ENCODE results near the gene C15orf61. TPM values are rescaled to one million over a fixed set of nuclear protein-coding genes. Genes with fewer than 3 reads are reported as not detected.
A peak's percentile ranks its signal among the peaks of the same experiment; 100 is the strongest.

C15orf61 gene
- total RNA-seq, 1 donor from 2014 or later = 6.6 TPM

GRCh38 chr15:67521783-67522568 lies 1.0 kb downstream of the C15orf61 start:
- DNase-seq (ENCODE audit: low spot score) = no peak
- H3K4me1 Mint-ChIP-seq (ENCODE audit: low read depth) = peaks cover 25% of the 10 kb centered on the region
- peaks cover 5% of the 10 kb centered on the region for H3K36me3 Mint-ChIP-seq (ENCODE audit: low read depth)
- no peaks in the 10 kb centered on the region for H3K27me3 Mint-ChIP-seq (ENCODE audit: insufficient read depth)
- peak overlapping the region; percentile 95 for H3K4me3 Mint-ChIP-seq
- intact Hi-C loops (cut with micrococcal nuclease) = loop anchor here (1.0 to 10.0 kb wide), 8 partner anchors 19 to 533 kb away; partner anchors contain the start of genes AAGAB, IQCH, PIAS1 and RNU6-1
- H3K27ac Mint-ChIP-seq = peak overlapping the region; percentile 98
- H3K9me3 Mint-ChIP-seq = no peaks in the 10 kb centered on the region

- no peak overlapping the region for H3K4me3 Mint-ChIP-seq
- H3K27me3 Mint-ChIP-seq (ENCODE audit: insufficient read depth) = no peaks in the 10 kb centered on the region
- intact Hi-C loops (cut with micrococcal nuclease) = loop anchor here (2.0 to 10.0 kb wide), 6 partner anchors 66 to 531 kb away; partner anchors contain the start of genes AAGAB, IQCH and PIAS1
- H3K36me3 Mint-ChIP-seq (ENCODE audit: low read depth) = peaks cover 5% of the 10 kb centered on the region
- no peaks in the 10 kb centered on the region for H3K9me3 Mint-ChIP-seq
- no peak for DNase-seq (ENCODE audit: low spot score)
- H3K27ac Mint-ChIP-seq = no peak overlapping the region
- peaks cover 25% of the 10 kb centered on the region for H3K4me1 Mint-ChIP-seq (ENCODE audit: low read depth)
Measured at GRCh38 chr15:67523330-67523729, 2.4 kb downstream of the C15orf61 start.

- H3K4me3 Mint-ChIP-seq = peak overlapping the region; percentile 45
Measured at GRCh38 chr15:67524235-67524634, 3.3 kb downstream of the C15orf61 start.

GRCh38 chr15:67528513-67528912 lies 7.6 kb downstream of the C15orf61 start:
- no peak for DNase-seq (ENCODE audit: low spot score)
- intact Hi-C loops (cut with micrococcal nuclease) = loop anchor here (10.0 kb wide), 2 partner anchors 274 to 526 kb away; partner anchors contain the start of genes AAGAB, IQCH and PIAS1
- Mint-ChIP-seq H3K4me1 (ENCODE audit: low read depth) (peaks cover 6% of the 10 kb centered on the region), H3K27ac (no peak overlapping the region), H3K27me3 (ENCODE audit: insufficient read depth) (peaks cover 8% of the 10 kb centered on the region), H3K4me3 (no peak overlapping the region), H3K36me3 (ENCODE audit: low read depth) (peaks cover 3% of the 10 kb centered on the region), H3K9me3 (no peaks in the 10 kb centered on the region)

More at GRCh38 chr15:67524235-67524634, 3.3 kb downstream of the C15orf61 start:
- H3K36me3 Mint-ChIP-seq (ENCODE audit: low read depth) = peaks cover 5% of the 10 kb centered on the region
- no peak for DNase-seq (ENCODE audit: low spot score)
- peaks cover 25% of the 10 kb centered on the region for H3K4me1 Mint-ChIP-seq (ENCODE audit: low read depth)
- H3K27ac Mint-ChIP-seq = no peak overlapping the region
- intact Hi-C loops (cut with micrococcal nuclease) = loop anchor here (5.0 to 10.0 kb wide), 5 partner anchors 67 to 531 kb away; partner anchors contain the start of genes AAGAB, IQCH and PIAS1
- H3K9me3 Mint-ChIP-seq = no peaks in the 10 kb centered on the region
- H3K27me3 Mint-ChIP-seq (ENCODE audit: insufficient read depth) = no peaks in the 10 kb centered on the region

GRCh38 chr15:67531379-67531914 lies 10.5 kb downstream of the C15orf61 start:
- no peaks in the 10 kb centered on the region for H3K36me3 Mint-ChIP-seq (ENCODE audit: low read depth)
- H3K4me1 Mint-ChIP-seq (ENCODE audit: low read depth) = peaks cover 5% of the 10 kb centered on the region
- intact Hi-C loops (cut with micrococcal nuclease) = no loop called here

GRCh38 chr15:67533873-67534272 lies 12.9 kb downstream of the C15orf61 start:
- H3K9me3 Mint-ChIP-seq = no peaks in the 10 kb centered on the region
- H3K27me3 Mint-ChIP-seq (ENCODE audit: insufficient read depth) = peaks cover 8% of the 10 kb centered on the region
- H3K4me1 Mint-ChIP-seq (ENCODE audit: low read depth) = peaks cover 8% of the 10 kb centered on the region
- H3K27ac Mint-ChIP-seq = no peak overlapping the region
- H3K4me3 Mint-ChIP-seq = no peak overlapping the region
- H3K36me3 Mint-ChIP-seq (ENCODE audit: low read depth) = no peaks in the 10 kb centered on the region
- intact Hi-C loops (cut with micrococcal nuclease) = no loop called here
- no peak for DNase-seq (ENCODE audit: low spot score)

More at GRCh38 chr15:67531379-67531914, 10.5 kb downstream of the C15orf61 start:
- H3K4me3 Mint-ChIP-seq = no peak overlapping the region
- peaks cover 8% of the 10 kb centered on the region for H3K27me3 Mint-ChIP-seq (ENCODE audit: insufficient read depth)
- H3K9me3 Mint-ChIP-seq = no peaks in the 10 kb centered on the region
- DNase-seq (ENCODE audit: low spot score) = no peak
- no peak overlapping the region for H3K27ac Mint-ChIP-seq

- H3K9me3 Mint-ChIP-seq = no peaks in the 10 kb centered on the region
- intact Hi-C loops (cut with micrococcal nuclease) = no loop called here
- DNase-seq (ENCODE audit: low spot score) = no peak
- peaks cover 8% of the 10 kb centered on the region for H3K27me3 Mint-ChIP-seq (ENCODE audit: insufficient read depth)
- no peak overlapping the region for H3K4me3 Mint-ChIP-seq
- no peaks in the 10 kb centered on the region for H3K36me3 Mint-ChIP-seq (ENCODE audit: low read depth)
- H3K4me1 Mint-ChIP-seq (ENCODE audit: low read depth) = peaks cover 12% of the 10 kb centered on the region
- no peak overlapping the region for H3K27ac Mint-ChIP-seq
Measured at GRCh38 chr15:67534360-67534759, 13.4 kb downstream of the C15orf61 start.

GRCh38 chr15:67537771-67538170 lies 16.8 kb downstream of the C15orf61 start:
- Mint-ChIP-seq H3K36me3 (ENCODE audit: low read depth) (peaks cover 3% of the 10 kb centered on the region), H3K9me3 (no peaks in the 10 kb centered on the region), H3K27me3 (ENCODE audit: insufficient read depth) (no peaks in the 10 kb centered on the region), H3K4me1 (ENCODE audit: low read depth) (peaks cover 24% of the 10 kb centered on the region), H3K4me3 (no peak overlapping the region), H3K27ac (no peak overlapping the region)
- intact Hi-C loops (cut with micrococcal nuclease) = no loop called here
- DNase-seq (ENCODE audit: low spot score) = no peak

GRCh38 chr15:67542420-67543347 lies 21.8 kb downstream of the C15orf61 start, which contains the start of gene MAP2K5:
Gene MAP2K5, plus strand, starts transcription at chr15:67542703. Its CDS starts 633 bp downstream, at chr15:67543336.
- Mint-ChIP-seq H3K4me3 (peak within 1 kb of the TSS; percentile 98), H3K9me3 (no peaks in the 10 kb centered on the region), H3K4me1 (ENCODE audit: low read depth) (peaks cover 43% of the 10 kb centered on the region), H3K36me3 (ENCODE audit: low read depth) (peaks cover 14% of the 10 kb centered on the region), H3K27me3 (ENCODE audit: insufficient read depth) (no peaks in the 10 kb centered on the region), H3K27ac (peak within 1 kb of the TSS; percentile 96)
- DNase-seq (ENCODE audit: low spot score) = peak; percentile 82
- intact Hi-C loops (cut with micrococcal nuclease) = loop anchor here (1.0 to 10.0 kb wide), 4 partner anchors 22 to 838 kb away; partner anchors contain the start of gene SMAD6

- Mint-ChIP-seq H3K27ac (peak overlapping the region; percentile 88), H3K9me3 (no peaks in the 10 kb centered on the region), H3K4me1 (ENCODE audit: low read depth) (peaks cover 43% of the 10 kb centered on the region), H3K4me3 (peak overlapping the region; percentile 92), H3K36me3 (ENCODE audit: low read depth) (peaks cover 17% of the 10 kb centered on the region), H3K27me3 (ENCODE audit: insufficient read depth) (no peaks in the 10 kb centered on the region)
- intact Hi-C loops (cut with micrococcal nuclease) = loop anchor here (2.0 to 10.0 kb wide), 3 partner anchors 21 to 839 kb away; partner anchors contain the start of gene SMAD6
- DNase-seq (ENCODE audit: low spot score) = no peak
Measured at GRCh38 chr15:67543348-67543718, 22.4 kb downstream of the C15orf61 start.

GRCh38 chr15:67544475-67544874 lies 23.5 kb downstream of the C15orf61 start:
- Mint-ChIP-seq H3K4me1 (ENCODE audit: low read depth) (peaks cover 40% of the 10 kb centered on the region), H3K27me3 (ENCODE audit: insufficient read depth) (no peaks in the 10 kb centered on the region), H3K36me3 (ENCODE audit: low read depth) (peaks cover 18% of the 10 kb centered on the region), H3K27ac (no peak overlapping the region), H3K4me3 (no peak overlapping the region), H3K9me3 (no peaks in the 10 kb centered on the region)
- DNase-seq (ENCODE audit: low spot score) = no peak
- intact Hi-C loops (cut with micrococcal nuclease) = loop anchor here (5.0 to 10.0 kb wide), 2 partner anchors 218 to 840 kb away; partner anchors contain the start of gene SMAD6

GRCh38 chr15:67545864-67546263 lies 24.9 kb downstream of the C15orf61 start:
- H3K4me3 Mint-ChIP-seq = no peak overlapping the region
- no peak for DNase-seq (ENCODE audit: low spot score)
- no peak overlapping the region for H3K27ac Mint-ChIP-seq
- peaks cover 36% of the 10 kb centered on the region for H3K4me1 Mint-ChIP-seq (ENCODE audit: low read depth)
- intact Hi-C loops (cut with micrococcal nuclease) = loop anchor here (10.0 kb wide), 1 partner anchor 841 kb away; the partner anchor contains the start of gene SMAD6
- peaks cover 24% of the 10 kb centered on the region for H3K36me3 Mint-ChIP-seq (ENCODE audit: low read depth)
- H3K9me3 Mint-ChIP-seq = no peaks in the 10 kb centered on the region
- no peaks in the 10 kb centered on the region for H3K27me3 Mint-ChIP-seq (ENCODE audit: insufficient read depth)
